Keratinocyte (primary cell): Measurements from ENCODE around the gene HSD17B2. TPM values are rescaled to one million over a fixed set of nuclear protein-coding genes. Genes with fewer than 3 reads are reported as not detected.

ENCODE experiments used
- DNase-seq: peaks from one replicate; pipeline ENCODE4 v3.0.0-alpha.2; 2011; ENCODE audit warnings: low read depth, missing footprints, low spot score
- FAIRE-seq: peaks from 2 replicates; lab custom pipeline; 2011; peaks lifted over from hg19 to GRCh38; lab: Jason Lieb, UNC
- H2AFZ ChIP-seq: 2 replicates; pipeline ENCODE4 v1.6.0; 2012; ENCODE audit warnings: low read length, control low read depth, inconsistent platforms; ENCODE audit not compliant: control insufficient read depth
- H3K27ac ChIP-seq: 2 replicates; pipeline ENCODE4 v1.5.1; 2011; ENCODE audit warnings: low read length; ENCODE audit not compliant: control insufficient read depth, insufficient read depth
- H3K27me3 ChIP-seq: 3 replicates; pipeline ENCODE4 v1.6.0; 2011; ENCODE audit warnings: low read length; ENCODE audit not compliant: control insufficient read depth, insufficient read depth; ENCODE audit errors: extremely low read depth
- H3K36me3 ChIP-seq, 2 experiments: 2 replicates in 1 of 2; 3 replicates in 1 of 2; pipeline ENCODE4 v1.5.1; 2011; ENCODE audit warnings: low read length in 2 of 2, mild to moderate bottlenecking in 1 of 2; ENCODE audit not compliant: control insufficient read depth in 2 of 2, insufficient read depth in 2 of 2; ENCODE audit errors: extremely low read depth in 1 of 2
- H3K4me1 ChIP-seq: 3 replicates; pipeline ENCODE4 v1.5.1; 2011; ENCODE audit warnings: low read length; ENCODE audit not compliant: control insufficient read depth, insufficient read depth; ENCODE audit errors: extremely low read depth
- H3K4me2 ChIP-seq: 3 replicates; pipeline ENCODE4 v1.6.0; 2011; ENCODE audit warnings: low read depth, low read length; ENCODE audit not compliant: control insufficient read depth, insufficient read depth; ENCODE audit errors: extremely low read depth
- H3K4me3 ChIP-seq, 3 experiments: fragments of 200-600 bp in 1 of 3; sonication (generic) in 1 of 3; 2 replicates in 2 of 3; 3 replicates in 1 of 3; pipeline ENCODE4 v1.5.1; 2011 to 2016; ENCODE audit warnings: low read length in 3 of 3, mild to moderate bottlenecking in 3 of 3, control low read depth in 2 of 3, inconsistent platforms in 1 of 3, low read depth in 1 of 3, mixed read lengths in 1 of 3, mixed run types in 1 of 3, moderate library complexity in 1 of 3; ENCODE audit not compliant: control insufficient read depth in 2 of 3, insufficient read depth in 2 of 3; ENCODE audit errors: extremely low read depth in 1 of 3
- H3K79me2 ChIP-seq: 2 replicates; pipeline ENCODE4 v1.6.0; 2012; ENCODE audit warnings: low read length; ENCODE audit not compliant: control insufficient read depth, insufficient read depth
- H3K9ac ChIP-seq: 3 replicates; pipeline ENCODE4 v1.6.0; 2011; ENCODE audit warnings: low read length; ENCODE audit not compliant: control insufficient read depth, insufficient read depth; ENCODE audit errors: extremely low read depth
- H3K9me1 ChIP-seq: 3 replicates; pipeline ENCODE4 v1.6.0; 2011; ENCODE audit warnings: low read length; ENCODE audit not compliant: control insufficient read depth, insufficient read depth; ENCODE audit errors: extremely low read depth
- H3K9me3 ChIP-seq: 2 replicates; pipeline ENCODE4 v1.5.1; 2012; ENCODE audit warnings: low read depth, low read length; ENCODE audit not compliant: control insufficient read depth
- H4K20me1 ChIP-seq: 3 replicates; pipeline ENCODE4 v1.6.0; 2011; ENCODE audit warnings: low read length; ENCODE audit not compliant: control insufficient read depth, insufficient read depth; ENCODE audit errors: extremely low read depth
- EZH2 ChIP-seq: IDR thresholded peaks from one replicate; pipeline ENCODE4 v1.6.1; 2012; ENCODE audit warnings: inconsistent platforms, mild to moderate bottlenecking, low read length, moderate library complexity
- dilution Hi-C: fragments of 300-500 bp; cut with MboI; formaldehyde crosslinking; loops from one replicate; pipeline ENCODE4 v1.7.0; 2020; ENCODE audit warnings: low sequenced_read_pairs; ENCODE audit not compliant: extremely low pct_ligation_motif_present
- polyA minus RNA-seq, 3 experiments: library from RNA; depleted of rRNA, polyadenylated mRNA; stranded (reverse); fragments of >200 nt; gene quantifications; 1 replicate in 1 of 3; 2 replicates in 1 of 3; 3 replicates in 1 of 3; pipeline ENCODE4 v1.2.3, GENCODE V29; 2011
- polyA plus RNA-seq, 5 experiments: library from polyadenylated mRNA; depleted of rRNA in 3 of 5; stranded (reverse) in 3 of 5; stranded (forward) in 1 of 5; unstranded in 1 of 5; fragments of >200 nt; gene quantifications; 1 replicate in 1 of 5; 2 replicates in 3 of 5; 3 replicates in 1 of 5; pipeline versions ENCODE4 v1.2.1 to v1.2.3, GENCODE V29; 2011 to 2012; ENCODE audit warnings: missing spikeins in 2 of 5, low read depth in 1 of 5, low replicate concordance in 1 of 5
- TF ChIP-seq, protein P1 (sequence below), 3 experiments: IDR thresholded peaks in 1 of 3; conservative IDR thresholded peaks in 1 of 3; optimal IDR thresholded peaks in 1 of 3; 2 replicates in 2 of 3; 3 replicates in 1 of 3; pipeline versions ENCODE3 to v1.5.1; 2011; ENCODE audit warnings: low read length in 3 of 3, mild to moderate bottlenecking in 3 of 3, moderate library complexity in 2 of 3, control low read depth in 1 of 3, inconsistent platforms in 1 of 3; ENCODE audit not compliant: insufficient read depth in 2 of 3; ENCODE audit errors: extremely low read depth in 1 of 3

The HSD17B2 gene
- polyA plus RNA-seq (2.9 to 6.9 TPM (median 3.1 TPM) in 3 replicates), polyA minus RNA-seq (3.5 to 6.3 TPM (median 4.9 TPM) in 3 replicates)
- 6.3 TPM for polyA plus RNA-seq (2011; ENCODE audit: low read depth)
- polyA plus RNA-seq (2011; cell fraction: cytosol; rRNA removed): 3.0 and 3.6 TPM in 2 replicates
- polyA plus RNA-seq (2011; cell fraction: nucleus; rRNA removed): 5.1 and 5.3 TPM in 2 replicates
- polyA plus RNA-seq (2012; ENCODE audit: low replicate concordance): 2.1 and 7.2 TPM in 2 replicates
- polyA minus RNA-seq (2011; cell fraction: cytosol; rRNA and poly(A)+ RNA removed): not detected
- 2.1 and 6.1 TPM in 2 replicates for polyA minus RNA-seq (2011; cell fraction: nucleus; rRNA and poly(A)+ RNA removed)

- DNase-seq: no peak
These were observed at the start of gene HSD17B2 for GRCh38 chr16:82034981-82035612. HSD17B2 (plus strand) TSS chr16:82035253; CDS start chr16:82035425, 172 bp downstream.

GRCh38 chr16:81987121-81987520, 47.9 kb upstream of the HSD17B2 start:
- FAIRE-seq (no peak), DNase-seq (no peak)
- Histone ChIP-seq H3K36me3 (no peaks in the 10 kb centered on the region), H3K79me2 (no peaks in the 10 kb centered on the region), H3K4me1 (no peaks in the 10 kb centered on the region), H3K9me1 (no peaks in the 10 kb centered on the region), H3K4me2 (no peak overlapping the region), H3K27me3 (no peaks in the 10 kb centered on the region), H3K9ac (no peak overlapping the region), H3K9me3 (no peaks in the 10 kb centered on the region), H2AFZ (no peak overlapping the region), H3K27ac (no peak overlapping the region), H3K4me3 (no peak overlapping the region), H4K20me1 (no peaks in the 10 kb centered on the region)
- TF ChIP-seq, protein P1, sequence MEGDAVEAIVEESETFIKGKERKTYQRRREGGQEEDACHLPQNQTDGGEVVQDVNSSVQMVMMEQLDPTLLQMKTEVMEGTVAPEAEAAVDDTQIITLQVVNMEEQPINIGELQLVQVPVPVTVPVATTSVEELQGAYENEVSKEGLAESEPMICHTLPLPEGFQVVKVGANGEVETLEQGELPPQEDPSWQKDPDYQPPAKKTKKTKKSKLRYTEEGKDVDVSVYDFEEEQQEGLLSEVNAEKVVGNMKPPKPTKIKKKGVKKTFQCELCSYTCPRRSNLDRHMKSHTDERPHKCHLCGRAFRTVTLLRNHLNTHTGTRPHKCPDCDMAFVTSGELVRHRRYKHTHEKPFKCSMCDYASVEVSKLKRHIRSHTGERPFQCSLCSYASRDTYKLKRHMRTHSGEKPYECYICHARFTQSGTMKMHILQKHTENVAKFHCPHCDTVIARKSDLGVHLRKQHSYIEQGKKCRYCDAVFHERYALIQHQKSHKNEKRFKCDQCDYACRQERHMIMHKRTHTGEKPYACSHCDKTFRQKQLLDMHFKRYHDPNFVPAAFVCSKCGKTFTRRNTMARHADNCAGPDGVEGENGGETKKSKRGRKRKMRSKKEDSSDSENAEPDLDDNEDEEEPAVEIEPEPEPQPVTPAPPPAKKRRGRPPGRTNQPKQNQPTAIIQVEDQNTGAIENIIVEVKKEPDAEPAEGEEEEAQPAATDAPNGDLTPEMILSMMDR (optimal IDR thresholded peaks at IDR 0.05 in 1 of 3, IDR thresholded peaks at IDR 0.05 in 1 of 3, conservative IDR thresholded peaks at IDR 0.05 in 1 of 3; ENCODE audit: extremely low read depth in 1 of 3, insufficient read depth in 2 of 3, low read length in 3 of 3): no peak
- TF ChIP-seq EZH2: no peak
- dilution Hi-C loops: no loop called here

More at GRCh38 chr16:82034981-82035612, at the start of gene HSD17B2:
- Histone ChIP-seq H3K79me2 (no peaks in the 10 kb centered on the region), H3K36me3 (no peaks in the 10 kb centered on the region), H3K4me1 (peaks cover 37% of the 10 kb centered on the region), H3K4me2 (peak within 1 kb of the TSS; percentile 69), H3K9ac (no peak within 1 kb of the TSS), H3K27ac (no peak within 1 kb of the TSS), H3K9me3 (no peaks in the 10 kb centered on the region), H3K9me1 (no peaks in the 10 kb centered on the region), H3K27me3 (no peaks in the 10 kb centered on the region), H4K20me1 (no peaks in the 10 kb centered on the region), H2AFZ (peak within 1 kb of the TSS; percentile 56), H3K4me3 (peak within 1 kb of the TSS in 2 of 3 experiments; percentile 17 to 34)
- dilution Hi-C loops: no loop called here
- FAIRE-seq: peak; percentile 55
- TF ChIP-seq, protein P1 (optimal IDR thresholded peaks at IDR 0.05 in 1 of 3, IDR thresholded peaks at IDR 0.05 in 1 of 3, conservative IDR thresholded peaks at IDR 0.05 in 1 of 3; ENCODE audit: extremely low read depth in 1 of 3, insufficient read depth in 2 of 3, low read length in 3 of 3): no peak
- TF ChIP-seq EZH2: no peak
